WTC11 (cell line): Measurements from ENCODE around the gene ZNF516. TPM values are rescaled to one million over a fixed set of nuclear protein-coding genes. Genes with fewer than 3 reads are reported as not detected.

Experiments used
- ATAC-seq: fragments of 200-7000 bp; cut with Tn5 transposase; 2 replicates; pipeline ENCODE4 v1.10.0; 2021; ENCODE audit warnings: mild to moderate bottlenecking, moderate library complexity
- CTCF ChIA-PET: fragments of 300-600 bp; sonication (Branson Sonifier 250); formaldehyde crosslinking; loops from one replicate; lab custom pipeline; 2021; ENCODE audit warnings: antibody characterized with exemption; lab: Charles Lee
- POLR2A ChIA-PET: fragments of 350-600 bp; sonication (Branson Sonifier 250); formaldehyde crosslinking; loops from one replicate; lab custom pipeline; 2021; ENCODE audit warnings: antibody characterized with exemption; lab: Charles Lee
- DNase-seq: peaks from one replicate; pipeline ENCODE4 v3.0.0; 2021; ENCODE audit warnings: low spot score
- H3K27ac Mint-ChIP-seq: 2 replicates; pipeline ENCODE4 v1.8.0; 2021; ENCODE audit warnings: mixed read lengths
- H3K27me3 Mint-ChIP-seq: 2 replicates; pipeline ENCODE4 v1.8.0; 2021; ENCODE audit warnings: low read depth, mild to moderate bottlenecking, moderate library complexity, mixed read lengths
- H3K36me3 Mint-ChIP-seq: 2 replicates; pipeline ENCODE4 v1.8.0; 2021; ENCODE audit warnings: mixed read lengths
- H3K4me1 Mint-ChIP-seq: 2 replicates; pipeline ENCODE4 v1.8.0; 2022; ENCODE audit warnings: mixed read lengths
- H3K4me3 Mint-ChIP-seq: 2 replicates; pipeline ENCODE4 v1.8.0; 2021; ENCODE audit warnings: mild to moderate bottlenecking, moderate library complexity, mixed read lengths
- H3K9me3 Mint-ChIP-seq: 2 replicates; pipeline ENCODE4 v1.8.0; 2021; ENCODE audit warnings: mixed read lengths
- AR ChIP-seq: fragments of 250-450 bp; sonication (Bioruptor Pico); IDR thresholded peaks from 2 replicates; pipeline ENCODE4 v1.9.0; 2021; ENCODE audit warnings: mild to moderate bottlenecking
- ATF3 ChIP-seq: sonication (generic); formaldehyde crosslinking; conservative IDR thresholded peaks from 2 replicates; pipeline ENCODE4 v1.8.1; 2022; ENCODE audit warnings: mild to moderate bottlenecking, missing genetic modification reagents
- CREM ChIP-seq: sonication (generic); formaldehyde crosslinking; IDR thresholded peaks from 2 replicates; pipeline ENCODE4 v1.8.1; 2022; ENCODE audit warnings: mild to moderate bottlenecking, missing genetic modification reagents, moderate library complexity
- E2F4 ChIP-seq: sonication (generic); formaldehyde crosslinking; IDR thresholded peaks from 2 replicates; pipeline ENCODE4 v1.8.1; 2022; ENCODE audit warnings: low read depth, mild to moderate bottlenecking, moderate library complexity, missing genetic modification reagents, borderline replicate concordance
- ELF4 ChIP-seq: sonication (generic); formaldehyde crosslinking; IDR thresholded peaks from 2 replicates; pipeline ENCODE4 v1.8.1; 2022; ENCODE audit warnings: low read depth, mild to moderate bottlenecking, moderate library complexity, missing genetic modification reagents
- ERG ChIP-seq: fragments of 250-450 bp; sonication (Bioruptor Pico); IDR thresholded peaks from 2 replicates; pipeline ENCODE4 v1.8.0; 2021; ENCODE audit warnings: mild to moderate bottlenecking
- FOXK1 ChIP-seq: sonication (generic); formaldehyde crosslinking; IDR thresholded peaks from 2 replicates; pipeline ENCODE4 v1.8.0; 2022; ENCODE audit warnings: mild to moderate bottlenecking, moderate library complexity, missing genetic modification reagents
- FOXP4 ChIP-seq: sonication (generic); formaldehyde crosslinking; IDR thresholded peaks from 2 replicates; pipeline ENCODE4 v1.8.0; 2022; ENCODE audit warnings: mild to moderate bottlenecking, missing genetic modification reagents
- GABPB1 ChIP-seq: sonication (generic); formaldehyde crosslinking; IDR thresholded peaks from 2 replicates; pipeline ENCODE4 v1.8.1; 2023; ENCODE audit warnings: mild to moderate bottlenecking, missing genetic modification reagents
- HMGA2 ChIP-seq: fragments of 250-450 bp; sonication (Bioruptor Pico); IDR thresholded peaks from 2 replicates; pipeline ENCODE4 v1.4.0; 2021; ENCODE audit warnings: mild to moderate bottlenecking, moderate library complexity
- JUN ChIP-seq: sonication (generic); formaldehyde crosslinking; IDR thresholded peaks from 2 replicates; pipeline ENCODE4 v1.8.0; 2023; ENCODE audit warnings: mild to moderate bottlenecking, missing genetic modification reagents
- MAX ChIP-seq: sonication (generic); formaldehyde crosslinking; IDR thresholded peaks from 2 replicates; pipeline ENCODE4 v1.8.0; 2022; ENCODE audit warnings: mild to moderate bottlenecking, missing genetic modification reagents
- RELA ChIP-seq: sonication (generic); formaldehyde crosslinking; IDR thresholded peaks from 2 replicates; pipeline ENCODE4 v1.8.1; 2022; ENCODE audit warnings: missing genetic modification reagents, mild to moderate bottlenecking, borderline replicate concordance
- ZBTB43 ChIP-seq: sonication (generic); formaldehyde crosslinking; IDR thresholded peaks from 2 replicates; pipeline ENCODE4 v1.8.1; 2023; ENCODE audit warnings: mild to moderate bottlenecking, missing genetic modification reagents
- ZNF138 ChIP-seq: sonication (generic); formaldehyde crosslinking; conservative IDR thresholded peaks from 2 replicates; pipeline ENCODE4 v1.8.1; 2022; ENCODE audit warnings: mild to moderate bottlenecking, moderate library complexity, missing genetic modification reagents
- ZNF219 ChIP-seq: sonication (generic); formaldehyde crosslinking; IDR thresholded peaks from 2 replicates; pipeline ENCODE4 v1.8.0; 2023; ENCODE audit warnings: missing genetic modification reagents, mild to moderate bottlenecking, borderline replicate concordance
- ZNF263 ChIP-seq: sonication (generic); formaldehyde crosslinking; IDR thresholded peaks from 2 replicates; pipeline ENCODE4 v1.8.1; 2022; ENCODE audit warnings: low read depth, mild to moderate bottlenecking, moderate library complexity, missing genetic modification reagents
- ZNF281 ChIP-seq: sonication (generic); formaldehyde crosslinking; IDR thresholded peaks from 2 replicates; pipeline ENCODE4 v1.8.0; 2023; ENCODE audit warnings: mild to moderate bottlenecking, missing genetic modification reagents
- ZNF423 ChIP-seq: fragments of 250-450 bp; sonication (Bioruptor Pico); IDR thresholded peaks from 2 replicates; pipeline ENCODE4 v2.1.2; 2022; ENCODE audit warnings: mild to moderate bottlenecking, moderate library complexity
- ZNF512 ChIP-seq: sonication (generic); formaldehyde crosslinking; IDR thresholded peaks from 2 replicates; pipeline ENCODE4 v1.8.1; 2022; ENCODE audit warnings: missing genetic modification reagents, borderline replicate concordance
- total RNA-seq: library from RNA; stranded (reverse); gene quantifications from 3 replicates; pipeline ENCODE4 v1.2.3, GENCODE V29; 2021

ZNF516 gene
- total RNA-seq, 1 experiment from 2014 or later: 58.6 TPM

GRCh38 chr18:76386071-76386470 is 109.0 kb downstream of the ZNF516 start:
- H3K36me3 Mint-ChIP-seq: peaks cover 4% of the 10 kb centered on the region
- peaks cover 11% of the 10 kb centered on the region; the same call in 1 of the 2 replicates for H3K9me3 Mint-ChIP-seq
- H3K4me3 Mint-ChIP-seq: no peak overlapping the region
- CTCF ChIA-PET: interaction anchor here (1.0 kb wide), 1 partner anchor 40 kb away, joined by 3 read pairs; no protein-coding TSS in a partner anchor
- no peak overlapping the region for H3K27ac Mint-ChIP-seq
- no peaks in the 10 kb centered on the region; the same call in 1 of the 2 replicates for H3K27me3 Mint-ChIP-seq
- no peak for DNase-seq
- no peak for ATAC-seq
- peaks cover 20% of the 10 kb centered on the region for H3K4me1 Mint-ChIP-seq
- TF ChIP-seq ATF3 (CRISPR knock-in tag) (no peak), ZBTB43 (CRISPR knock-in tag) (no peak), FOXK1 (CRISPR knock-in tag) (no peak), CREM (CRISPR knock-in tag) (no peak), ZNF219 (CRISPR knock-in tag) (no peak), ERG (CRISPR knock-in tag) (no peak), FOXP4 (no peak), ZNF263 (CRISPR knock-in tag) (no peak), ELF4 (no peak), MAX (CRISPR knock-in tag) (no peak), GABPB1 (CRISPR knock-in tag) (no peak), JUN (CRISPR knock-in tag) (no peak), RELA (CRISPR knock-in tag) (no peak), ZNF281 (no peak)
- TF ChIP-seq, all 79 proteins: peak for 0
- POLR2A ChIA-PET: no interaction called here

GRCh38 chr18:76385681-76385975 is 109.4 kb downstream of the ZNF516 start:
- no peak for DNase-seq
- no peak overlapping the region for H3K27ac Mint-ChIP-seq
- H3K4me1 Mint-ChIP-seq: peaks cover 22% of the 10 kb centered on the region
- H3K36me3 Mint-ChIP-seq: peaks cover 4% of the 10 kb centered on the region
- POLR2A ChIA-PET: no interaction called here
- no peaks in the 10 kb centered on the region; the same call in 1 of the 2 replicates for H3K27me3 Mint-ChIP-seq
- CTCF ChIA-PET: interaction anchor here (0.6 to 1.0 kb wide), 2 partner anchors 41 to 211 kb away, joined by 3 read pairs; no protein-coding TSS in a partner anchor
- peaks cover 11% of the 10 kb centered on the region; the same call in 1 of the 2 replicates for H3K9me3 Mint-ChIP-seq
- no peak for ATAC-seq
- no peak overlapping the region for H3K4me3 Mint-ChIP-seq
- no peak for TF ChIP-seq ZBTB43 (CRISPR knock-in tag)
- TF ChIP-seq E2F4 (CRISPR knock-in tag): no peak
- TF ChIP-seq HMGA2 (CRISPR knock-in tag): no peak
- no peak for TF ChIP-seq AR
- no peak for TF ChIP-seq ZNF512
- no peak for TF ChIP-seq ZNF138
- TF ChIP-seq ZNF423 (CRISPR knock-in tag): no peak
